Raji (cell line): ENCODE results near the gene STRN.

Experiments
- POLR2A ChIP-seq: IDR thresholded peaks from 2 replicates; pipeline ENCODE4 v1.6.1; 2011; ENCODE audit warnings: low read depth, low read length, control low read depth; ENCODE audit not compliant: insufficient read depth

STRN gene

GRCh38 chr2:36858551-36859365, 107.6 kb downstream of the STRN start:
- no peak for TF ChIP-seq POLR2A

DNA sequence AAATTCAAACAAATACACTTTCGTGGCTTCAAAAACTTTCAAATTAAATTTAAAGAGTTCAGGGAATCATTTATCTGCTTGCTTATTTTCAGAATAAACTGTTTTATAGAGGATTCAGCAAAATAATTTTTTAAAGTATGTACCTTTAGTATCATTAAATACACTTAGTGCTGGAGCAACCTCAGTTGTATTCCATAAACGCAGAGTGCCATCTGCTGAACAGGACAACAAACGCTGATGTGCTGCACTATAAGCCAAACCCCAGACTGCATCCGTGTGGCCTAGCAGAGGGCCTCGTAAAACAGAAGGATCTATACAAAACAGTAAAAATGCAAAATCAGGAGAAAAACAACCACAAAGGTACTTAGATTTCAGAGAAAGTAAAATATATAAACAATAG, 108.6 kb downstream of the STRN start:
- no peak for TF ChIP-seq POLR2A

DNA sequence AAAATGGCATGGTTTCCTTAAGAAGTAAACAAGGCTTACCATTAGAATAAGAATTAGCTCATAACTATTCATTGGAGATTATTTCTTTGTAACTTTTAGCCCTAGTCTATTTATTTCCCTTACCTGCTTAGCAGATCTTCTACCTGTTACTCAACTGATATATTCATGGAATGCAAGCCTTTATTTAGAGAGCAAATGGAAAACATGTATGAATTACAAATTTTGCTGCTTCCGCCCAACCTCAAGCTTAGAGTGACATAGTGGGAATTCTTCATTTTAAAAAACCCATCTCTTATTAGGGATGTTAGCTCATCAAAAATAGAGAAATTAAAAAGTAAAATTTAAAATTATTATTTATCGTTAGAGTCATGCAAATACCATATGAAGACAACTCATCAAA, 110.9 kb downstream of the STRN start:
- TF ChIP-seq POLR2A = no peak

- TF ChIP-seq POLR2A = no peak
Observed at GRCh38 chr2:36854241-36854640, 112.1 kb downstream of the STRN start.

DNA sequence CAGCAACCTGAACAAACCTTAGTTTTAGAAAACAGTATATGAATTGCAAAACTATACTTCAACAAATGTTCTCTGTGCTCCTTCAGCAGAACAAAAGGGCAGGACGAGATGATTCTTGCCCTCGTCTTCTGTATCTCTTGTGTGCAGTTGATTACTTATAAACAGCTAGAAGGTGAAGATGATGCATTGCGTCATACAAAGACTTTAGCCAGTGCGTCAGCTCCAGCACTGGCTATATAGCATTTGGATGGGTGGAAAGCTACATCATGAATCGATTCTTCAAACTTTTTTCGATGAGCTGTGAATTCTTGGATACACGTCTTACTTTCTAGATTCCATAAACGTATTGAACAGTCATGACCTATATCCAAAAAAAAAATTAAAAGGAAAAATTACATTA, 117.1 kb downstream of the STRN start:
- TF ChIP-seq POLR2A = no peak

DNA sequence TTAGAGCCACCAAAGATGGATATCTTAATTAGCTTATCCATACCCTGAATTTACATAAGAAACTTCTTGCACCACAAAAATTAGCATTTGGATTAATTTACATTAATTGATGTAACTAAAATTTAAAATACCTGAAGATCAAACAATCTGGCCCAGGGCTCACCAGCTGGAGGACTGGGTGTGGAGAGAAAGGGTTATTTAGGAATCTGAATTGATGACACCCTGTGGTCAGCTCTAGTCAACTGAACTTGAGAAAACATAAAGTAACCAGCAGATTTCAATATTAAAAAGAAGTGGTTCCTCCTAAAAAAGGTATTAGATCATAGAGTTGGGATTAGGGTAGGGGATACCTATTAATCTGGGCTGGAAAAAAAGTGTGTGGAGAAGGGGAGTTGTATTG, 122.5 kb downstream of the STRN start:
- TF ChIP-seq POLR2A = no peak

GRCh38 chr2:36839976-36840617, 126.2 kb downstream of the STRN start:
- TF ChIP-seq POLR2A = no peak

DNA sequence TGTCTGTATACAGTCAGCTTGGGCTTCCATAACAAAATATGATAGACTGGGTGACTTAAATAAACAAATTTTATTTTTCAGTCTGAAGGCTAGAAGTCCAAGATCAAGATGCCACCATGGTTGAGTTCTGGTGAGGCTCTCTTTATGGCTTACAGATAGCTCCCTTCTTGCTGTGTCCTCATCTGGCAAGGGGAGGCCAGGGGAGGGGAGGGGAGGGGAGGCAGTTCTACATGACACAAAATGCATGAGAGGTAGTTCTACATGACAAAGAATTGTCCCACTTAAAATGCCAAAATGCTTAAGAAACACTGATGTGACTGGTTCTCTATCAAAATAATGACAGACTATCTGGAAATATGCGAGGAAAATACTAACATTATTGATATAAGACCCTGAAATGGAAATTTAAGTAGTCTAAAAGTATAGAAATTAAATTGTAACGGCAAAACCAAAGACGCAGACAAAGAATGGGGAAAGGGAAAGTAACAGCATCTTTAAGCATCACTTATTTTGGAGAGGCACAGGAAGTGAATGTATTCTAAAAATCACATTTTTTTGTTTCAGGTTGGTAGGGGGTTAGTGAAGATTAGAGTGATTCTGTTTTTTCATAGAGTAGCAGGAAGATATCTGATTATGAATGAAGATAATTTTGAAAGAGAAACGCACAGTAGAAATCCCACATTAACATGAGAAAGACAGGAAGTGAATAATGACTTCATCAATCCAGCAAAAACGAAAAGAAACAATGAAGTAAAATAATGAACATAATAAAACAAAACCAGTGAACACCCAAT, 131.4 kb downstream of the STRN start:
- no peak for TF ChIP-seq POLR2A

GRCh38 chr2:36834203-36834602, 132.1 kb downstream of the STRN start:
- no peak for TF ChIP-seq POLR2A

DNA sequence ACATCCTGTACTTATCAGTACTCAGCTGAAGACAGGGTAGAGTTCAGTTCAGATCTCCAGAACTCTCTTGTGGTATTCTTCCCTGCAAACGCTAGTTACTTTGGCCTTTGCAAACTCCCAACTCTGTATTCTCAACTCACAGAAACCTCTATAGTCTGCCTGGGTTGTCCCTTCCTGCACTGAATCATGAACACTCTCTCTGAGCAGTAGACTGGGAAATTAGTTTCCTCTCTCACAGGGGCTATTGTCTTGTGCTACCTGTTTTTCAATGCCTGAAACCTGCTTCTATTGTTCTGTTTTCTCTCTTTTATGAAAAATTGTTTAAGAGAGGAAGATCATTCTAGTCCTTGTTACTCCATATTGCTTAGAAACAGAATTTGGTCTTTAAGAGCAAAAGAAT, 135.2 kb downstream of the STRN start:
- TF ChIP-seq POLR2A = no peak

GRCh38 chr2:36824273-36824672, 142.1 kb downstream of the STRN start:
- TF ChIP-seq POLR2A = no peak

DNA sequence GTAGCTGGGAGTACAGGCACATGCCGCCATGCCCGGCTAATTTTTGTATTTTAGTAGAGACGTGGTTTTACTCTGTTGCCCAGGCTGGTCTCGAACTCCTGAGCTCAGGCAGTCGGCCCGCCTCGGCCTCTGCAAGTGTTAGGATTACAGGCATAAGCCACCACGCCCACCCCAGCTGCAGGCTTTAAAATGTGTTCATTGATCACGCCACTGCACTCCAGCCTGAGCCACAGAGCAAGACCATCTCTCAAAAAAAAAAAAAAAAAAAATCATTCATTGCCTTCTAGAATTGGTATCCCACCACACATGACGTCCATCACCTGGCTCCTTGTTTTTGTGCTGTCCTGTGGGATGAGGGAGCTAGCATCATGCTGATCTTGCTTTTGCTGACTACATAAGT, 142.5 kb downstream of the STRN start:
- TF ChIP-seq POLR2A = no peak

DNA sequence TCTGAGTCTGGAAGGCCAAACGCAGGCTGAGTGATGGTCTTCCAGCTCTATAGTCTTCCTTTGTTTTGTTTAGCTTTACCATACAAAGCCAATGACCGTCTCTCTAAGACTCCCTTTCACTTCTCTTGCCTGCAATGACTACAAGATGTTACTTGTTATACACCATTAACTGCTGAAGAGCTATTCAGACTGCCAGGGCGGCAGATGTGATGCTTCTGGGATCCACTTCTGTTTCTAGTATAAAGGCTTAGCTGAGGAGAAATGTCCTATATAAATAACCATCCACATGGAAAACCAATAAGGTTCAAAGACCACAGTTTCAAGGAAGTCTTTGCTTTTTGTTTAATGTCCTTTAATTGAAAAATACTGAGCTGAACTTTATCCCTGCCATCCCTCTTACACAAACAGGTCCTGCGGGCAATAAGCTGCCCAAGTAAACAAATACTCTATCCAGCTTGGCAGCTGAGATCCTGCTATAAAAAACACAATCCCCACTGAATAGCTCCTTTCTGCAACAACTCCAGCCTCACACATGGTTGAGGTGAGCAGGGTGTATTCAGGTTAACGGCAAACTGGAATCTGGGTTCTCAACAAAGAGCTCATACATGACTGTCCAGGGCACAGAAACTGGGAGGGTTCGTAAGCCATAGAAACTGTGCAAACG, 145.3 kb downstream of the STRN start:
- TF ChIP-seq POLR2A = no peak

DNA sequence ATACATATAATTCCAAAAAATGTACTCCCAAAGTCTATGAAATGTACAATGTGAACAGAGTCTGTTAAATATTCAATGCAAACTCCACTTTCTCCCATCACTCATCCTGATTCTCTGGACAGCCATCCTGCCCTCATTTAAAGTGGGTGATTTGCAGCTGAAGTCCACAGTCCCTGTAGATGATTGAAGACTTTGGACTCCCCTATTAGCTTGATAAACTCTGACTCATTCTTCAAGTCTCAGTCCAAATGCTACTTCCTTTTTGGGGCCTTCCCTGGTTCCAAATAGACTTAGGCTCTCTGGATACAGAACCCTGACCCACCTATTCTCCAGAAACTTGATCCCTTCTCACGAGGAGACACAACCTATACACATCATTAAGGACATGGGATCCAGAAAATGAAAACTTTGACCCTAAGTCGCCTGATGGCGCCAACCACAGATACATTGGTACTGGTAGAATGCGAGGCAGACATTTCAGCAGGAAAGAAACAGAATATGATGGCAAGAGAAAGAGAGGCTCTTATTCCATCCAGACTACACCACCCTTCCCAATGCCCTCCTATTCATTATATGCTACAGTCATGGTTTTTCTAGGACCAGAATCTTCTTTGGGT, 147.1 kb downstream of the STRN start:
- TF ChIP-seq POLR2A = no peak

DNA sequence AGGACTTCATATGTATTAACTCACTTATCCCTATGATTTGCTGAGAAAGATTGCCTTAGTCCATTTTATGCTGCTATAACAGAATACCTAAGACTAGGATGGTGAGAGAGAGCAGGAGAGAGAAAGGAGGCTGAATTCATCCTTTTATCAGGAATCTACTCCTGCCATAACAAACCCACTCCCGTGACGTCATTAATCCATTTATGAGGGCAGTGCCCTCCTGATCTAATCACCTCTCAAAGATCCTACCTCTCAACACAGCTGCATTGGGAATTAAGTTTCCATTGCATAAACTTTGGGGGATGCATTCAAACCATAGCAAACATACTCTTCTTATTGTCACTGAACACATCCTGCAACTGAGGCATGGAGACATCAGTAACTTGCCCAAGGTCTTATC, 147.8 kb downstream of the STRN start:
- no peak for TF ChIP-seq POLR2A
